PC-9 (cell line): ENCODE data around the gene PDHA1. TPM values are rescaled to one million over a fixed set of nuclear protein-coding genes. Genes with fewer than 3 reads are reported as not detected.

ENCODE experiments used
- Bru-seq: library from RNA; stranded (reverse); fragments of 400-500 nt; gene quantifications from one replicate; lab custom pipeline; 2021; lab: Mats Ljungman, UMichigan
- BruChase-seq, 2 experiments: library from RNA; stranded (reverse); fragments of 400-500 nt; gene quantifications; one replicate each; lab custom pipeline; 2021; lab: Mats Ljungman, UMichigan
- BruUV-seq: library from RNA; stranded (reverse); fragments of 400-500 nt; replicated peaks from 2 replicates; lab custom pipeline; 2021; lab: Mats Ljungman, UMichigan
- CTCF ChIA-PET: fragments of 300-600 bp; sonication (Branson Sonifier 250); formaldehyde crosslinking; loops from one replicate; lab custom pipeline; 2022; ENCODE audit warnings: antibody characterized with exemption; lab: Charles Lee
- POLR2A ChIA-PET: fragments of 300-600 bp; sonication (Branson Sonifier 250); formaldehyde crosslinking; loops from one replicate; lab custom pipeline; 2022; ENCODE audit warnings: antibody characterized with exemption; ENCODE audit not compliant: unreplicated experiment; lab: Charles Lee
- DNase-seq, 2 experiments: peaks; one replicate each; pipeline versions ENCODE4 v3.0.0 to v3.0.0-alpha.2; 2015 to 2022; ENCODE audit warnings: mixed read lengths in 1 of 2
- H2AFZ ChIP-seq: fragments of 200-600 bp; sonication (generic); 2 replicates; pipeline ENCODE4 v1.8.1; 2017; ENCODE audit warnings: antibody characterized with exemption
- H3F3A ChIP-seq: fragments of 200-600 bp; sonication (generic); 2 replicates; pipeline ENCODE4 v1.8.1; 2017; ENCODE audit warnings: antibody characterized with exemption, mild to moderate bottlenecking, low read depth; ENCODE audit not compliant: insufficient read depth
- H3K27ac ChIP-seq: fragments of 200-600 bp; sonication (generic); 2 replicates; pipeline ENCODE4 v1.6.1; 2016; ENCODE audit warnings: mixed run types
- H3K27me3 ChIP-seq: fragments of 200-600 bp; sonication (generic); 2 replicates; pipeline ENCODE4 v1.6.1; 2016; ENCODE audit warnings: low read depth, mixed run types; ENCODE audit not compliant: insufficient read depth
- H3K36me3 ChIP-seq: fragments of 200-600 bp; sonication (generic); 2 replicates; pipeline ENCODE4 v1.6.1; 2016; ENCODE audit warnings: low read depth, mixed run types
- H3K4me1 ChIP-seq: fragments of 200-600 bp; sonication (generic); replicated peaks from 2 replicates; pipeline ENCODE4 v1.6.1; 2016; ENCODE audit warnings: mixed run types; ENCODE audit not compliant: insufficient read depth
- H3K4me2 ChIP-seq: fragments of 200-600 bp; sonication (generic); 2 replicates; pipeline ENCODE4 v1.6.1; 2017; ENCODE audit warnings: mixed run types
- H3K4me3 ChIP-seq: fragments of 200-600 bp; sonication (generic); 2 replicates; pipeline ENCODE4 v1.6.1; 2016; ENCODE audit warnings: mixed run types
- H3K79me2 ChIP-seq: fragments of 200-600 bp; sonication (generic); 2 replicates; pipeline ENCODE4 v1.6.1; 2017; ENCODE audit warnings: low read depth, mixed run types
- H3K9me2 ChIP-seq: fragments of 200-600 bp; sonication (generic); 2 replicates; pipeline ENCODE4 v1.8.1; 2017; ENCODE audit warnings: mild to moderate bottlenecking; ENCODE audit not compliant: insufficient read depth
- H3K9me3 ChIP-seq: fragments of 200-600 bp; sonication (generic); 2 replicates; pipeline ENCODE4 v1.8.1; 2016; ENCODE audit warnings: low read depth; ENCODE audit not compliant: insufficient read depth
- H4K20me1 ChIP-seq: fragments of 200-600 bp; sonication (generic); 2 replicates; pipeline ENCODE4 v1.8.1; 2017; ENCODE audit not compliant: insufficient read depth
- CTCF ChIP-seq: fragments of 200-600 bp; sonication (generic); conservative IDR thresholded peaks from 2 replicates; pipeline ENCODE4 v1.6.1; 2017; ENCODE audit warnings: mixed run types, antibody characterized with exemption, mild to moderate bottlenecking, moderate library complexity
- EZH2 ChIP-seq: fragments of 200-600 bp; sonication (generic); IDR thresholded peaks from 2 replicates; pipeline ENCODE4 v1.8.0; 2017; ENCODE audit warnings: antibody characterized with exemption, low read depth
- intact Hi-C: fragments of 100-400 bp; cut with micrococcal nuclease; formaldehyde crosslinking; loops from one replicate; pipeline ENCODE4 v1.10.0; 2022; ENCODE audit not compliant: unreplicated experiment
- long read RNA-seq: library from polyadenylated mRNA; stranded (forward); transcript quantifications from one replicate; pipeline ENCODE4 v2.0.0, GENCODE V29; 2022
- total RNA-seq: library from RNA; stranded (reverse); gene quantifications from 2 replicates; pipeline ENCODE4 v1.2.3, GENCODE V29; 2021

The PDHA1 gene
- total RNA-seq (193 and 199 TPM in 2 replicates), Bru-seq, nascent RNA (percentile 78 among the genes with signal in this experiment), BruChase-seq, experiment 1, labeled RNA remaining after a 2-hour chase (percentile 87 among the genes with signal in this experiment), BruChase-seq, experiment 2, labeled RNA remaining after a 6-hour chase (percentile 88 among the genes with signal in this experiment)
- long read RNA-seq, transcript PDHA1-206 (11 exons, 3,310 nt), result major isoform, 202 of 293 reads
- long read RNA-seq, transcript PDHA1-204 (12 exons, 3,484 nt), result minor isoform, 9 of 293 reads
- long read RNA-seq, transcript PDHA1-212 (10 exons, 3,277 nt), result minor isoform, 12 of 293 reads
- long read RNA-seq, partial matches to known transcripts, result 45 of 293 reads
- long read RNA-seq, other reads (novel, unspliced or antisense), result 20 of 293 reads

GRCh38 chrX:19343535-19344408 is at the start of gene PDHA1:
Gene PDHA1 (plus strand): TSS chrX:19343927. CDS start chrX:19344038, 111 bp downstream.
- DNase-seq, result peak; percentile 84 to 95

GRCh38 chrX:19303256-19303880 is 40.4 kb upstream of the PDHA1 start:
- no peaks in the 10 kb centered on the region for H4K20me1 ChIP-seq
- no peaks in the 10 kb centered on the region for H3F3A ChIP-seq
- no peaks in the 10 kb centered on the region for H3K9me3 ChIP-seq
- ChIA-PET CTCF (no interaction called here), POLR2A (no interaction called here)
- no peak overlapping the region for H2AFZ ChIP-seq
- TF ChIP-seq EZH2, result no peak
- no peak for TF ChIP-seq CTCF
- H3K4me1 ChIP-seq, result no peaks in the 10 kb centered on the region
- no peak overlapping the region for H3K4me3 ChIP-seq
- H3K9me2 ChIP-seq, result no peaks in the 10 kb centered on the region
- BruUV-seq, result no TSS peak
- no peaks in the 10 kb centered on the region for H3K36me3 ChIP-seq
- intact Hi-C loops, result no loop called here
- no peaks in the 10 kb centered on the region for H3K79me2 ChIP-seq
- peak in 1 of 2 experiments; percentile 43 for DNase-seq
- H3K4me2 ChIP-seq, result no peak overlapping the region
- no peak overlapping the region for H3K27ac ChIP-seq
- peaks cover 56% of the 10 kb centered on the region for H3K27me3 ChIP-seq

More at GRCh38 chrX:19343535-19344408, at the start of gene PDHA1:
- Histone ChIP-seq H3K27ac (no peak within 1 kb of the TSS), H2AFZ (peak within 1 kb of the TSS; percentile 91), H3K4me3 (peak within 1 kb of the TSS; percentile 86), H3K27me3 (no peaks in the 10 kb centered on the region), H4K20me1 (no peaks in the 10 kb centered on the region; the same call in 1 of the 2 replicates), H3K79me2 (peaks cover 40% of the 10 kb centered on the region), H3K4me2 (peak within 1 kb of the TSS; percentile 83), H3F3A (no peaks in the 10 kb centered on the region), H3K36me3 (no peaks in the 10 kb centered on the region), H3K9me3 (no peaks in the 10 kb centered on the region), H3K9me2 (no peaks in the 10 kb centered on the region), H3K4me1 (peaks cover 9% of the 10 kb centered on the region; the same call in 1 of the 2 replicates)
- POLR2A ChIA-PET, result no interaction called here
- intact Hi-C loops, result loop anchor here (5.0 kb wide), 1 partner anchor 1606 kb away; the partner anchor contains the start of gene SCML1
- CTCF ChIA-PET, result no interaction called here
- no TSS peak for BruUV-seq
- TF ChIP-seq CTCF, result no peak
- TF ChIP-seq EZH2, result no peak

GRCh38 chrX:19326567-19326966 is 17.2 kb upstream of the PDHA1 start:
- no TSS peak for BruUV-seq
- DNase-seq, result no peak

More at GRCh38 chrX:19326567-19326966, 17.2 kb upstream of the PDHA1 start:
- no peaks in the 10 kb centered on the region for H3K9me3 ChIP-seq
- no peaks in the 10 kb centered on the region for H4K20me1 ChIP-seq
- H3F3A ChIP-seq, result no peaks in the 10 kb centered on the region
- POLR2A ChIA-PET, result interaction anchor here (0.6 kb wide), 1 partner anchor 18 kb away, joined by 4 read pairs; no protein-coding TSS in a partner anchor
- H3K27me3 ChIP-seq, result peaks cover 16% of the 10 kb centered on the region
- H2AFZ ChIP-seq, result no peak overlapping the region
- H3K4me1 ChIP-seq, result no peaks in the 10 kb centered on the region
- no peak overlapping the region for H3K4me3 ChIP-seq
- intact Hi-C loops, result no loop called here
- H3K36me3 ChIP-seq, result no peaks in the 10 kb centered on the region
- CTCF ChIA-PET, result no interaction called here
- no peak overlapping the region for H3K4me2 ChIP-seq
- TF ChIP-seq CTCF (no peak), EZH2 (no peak)
- H3K79me2 ChIP-seq, result no peaks in the 10 kb centered on the region
- H3K9me2 ChIP-seq, result no peaks in the 10 kb centered on the region
- H3K27ac ChIP-seq, result no peak overlapping the region
